OCI-LY7 (cell line): ENCODE data around the gene CHADL.

Experiments used
- CTCF ChIP-seq: fragments of 200-600 bp; sonication (generic); conservative IDR thresholded peaks from 2 replicates; pipeline ENCODE4 v1.5.1; 2014; ENCODE audit warnings: mild to moderate bottlenecking, antibody characterized with exemption, low read length, moderate library complexity, mixed read lengths
- EZH2phosphoT487 ChIP-seq: fragments of 200-600 bp; sonication (generic); IDR thresholded peaks from 2 replicates; pipeline ENCODE4 v1.6.1; 2018; ENCODE audit warnings: low read depth, borderline replicate concordance, mild to moderate bottlenecking, mixed run types, antibody characterized with exemption, low read length, moderate library complexity, mixed read lengths

GRCh38 chr22:41248758-41249157, 8.0 kb upstream of the CHADL start:
- TF ChIP-seq CTCF: no peak
- no peak for TF ChIP-seq EZH2phosphoT487
